ENCODE measurements around the gene MRPL14.

Gene MRPL14

DNA sequence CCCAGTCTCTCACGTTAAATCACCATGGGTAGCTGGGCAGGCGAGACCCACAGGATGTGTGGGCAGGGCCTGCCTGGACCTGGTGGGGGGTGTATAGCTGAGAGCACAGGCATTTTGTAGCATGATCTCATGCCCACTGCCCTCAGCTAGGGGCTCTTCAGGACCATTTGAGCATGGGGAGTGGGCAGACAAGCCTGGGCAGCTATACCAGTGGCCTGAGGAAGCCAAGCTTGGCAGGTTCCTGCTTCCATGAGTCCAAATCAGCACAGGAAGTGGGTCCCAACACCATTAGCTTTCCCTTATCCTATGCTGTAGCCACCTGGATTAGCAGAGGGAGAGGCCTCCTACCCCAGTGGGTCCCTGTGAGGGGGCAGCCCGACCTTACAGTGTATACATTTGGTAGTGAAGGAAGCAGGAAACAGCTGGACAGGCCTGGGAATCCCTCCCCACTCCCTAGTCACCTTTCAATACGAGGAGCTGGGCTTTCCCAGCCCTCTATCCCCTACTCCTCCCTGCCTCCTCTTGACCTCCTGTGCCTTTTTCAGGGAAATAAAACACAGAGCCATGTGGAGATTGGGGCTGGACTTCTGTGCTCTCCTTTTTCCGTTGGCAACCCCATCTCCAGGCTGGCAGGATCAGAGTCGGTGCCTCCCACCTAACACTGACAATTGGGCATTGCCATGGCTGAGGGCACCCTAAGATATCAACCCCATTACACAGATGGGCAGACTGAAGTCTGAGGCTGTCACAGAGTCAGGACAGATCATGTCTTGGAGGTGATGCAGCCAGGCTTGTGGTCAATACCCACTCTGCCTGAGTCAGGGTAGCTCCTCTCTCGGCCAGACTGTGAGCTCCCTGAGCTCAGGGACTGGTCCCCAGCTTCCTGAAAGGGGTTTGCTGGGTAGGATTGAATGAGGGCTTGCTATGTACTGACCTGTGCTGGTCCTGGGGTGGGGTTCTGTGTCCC is 59.8 kb downstream of the MRPL14 start:
- no peak for DNase-seq

DNA sequence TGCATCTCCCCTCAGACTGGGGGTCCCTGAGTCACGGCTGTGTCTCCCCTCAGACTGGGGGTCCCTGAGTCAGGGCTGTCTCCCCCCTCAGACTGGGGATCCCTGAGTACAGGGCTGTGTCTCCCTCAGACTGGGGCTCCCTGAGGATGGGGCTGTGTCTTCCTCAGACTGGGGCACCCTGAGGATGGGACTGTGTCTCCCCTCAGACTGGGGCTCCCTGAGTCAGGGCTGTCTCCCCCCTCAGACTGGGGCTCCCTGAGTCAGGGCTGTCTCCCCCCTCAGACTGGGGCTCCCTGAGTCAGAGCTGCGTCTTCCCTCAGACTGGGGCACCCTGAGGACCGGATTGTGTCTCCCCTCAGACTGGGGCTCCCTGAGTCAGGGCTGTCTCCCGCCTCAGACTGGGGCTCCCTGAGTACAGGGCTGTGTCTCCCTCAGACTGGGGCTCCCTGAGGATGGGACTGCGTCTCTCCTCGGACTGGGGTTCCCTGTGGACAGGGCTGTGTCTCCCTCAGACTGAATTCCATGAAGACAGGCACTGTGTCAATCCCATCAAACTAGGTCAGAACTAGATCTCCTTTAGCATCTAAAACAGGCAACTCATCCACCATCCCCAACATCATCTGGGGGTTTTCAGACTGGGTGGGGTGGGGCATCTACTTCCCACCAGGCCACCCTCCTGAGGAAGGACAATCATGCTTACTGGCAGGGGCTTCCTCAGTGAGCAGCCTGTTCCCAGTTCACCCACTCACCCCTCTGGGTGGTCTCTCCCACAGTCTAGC is 60.7 kb downstream of the MRPL14 start:
- DNase-seq: no peak

GRCh38 chr6:44065443-44066140 is 61.7 kb downstream of the MRPL14 start:
- no peak for DNase-seq

GRCh38 chr6:44064948-44065272 is 62.3 kb downstream of the MRPL14 start:
- no peak for DNase-seq

- DNase-seq: no peak
These were observed 62.9 kb downstream of the MRPL14 start for GRCh38 chr6:44064089-44064947.

DNA sequence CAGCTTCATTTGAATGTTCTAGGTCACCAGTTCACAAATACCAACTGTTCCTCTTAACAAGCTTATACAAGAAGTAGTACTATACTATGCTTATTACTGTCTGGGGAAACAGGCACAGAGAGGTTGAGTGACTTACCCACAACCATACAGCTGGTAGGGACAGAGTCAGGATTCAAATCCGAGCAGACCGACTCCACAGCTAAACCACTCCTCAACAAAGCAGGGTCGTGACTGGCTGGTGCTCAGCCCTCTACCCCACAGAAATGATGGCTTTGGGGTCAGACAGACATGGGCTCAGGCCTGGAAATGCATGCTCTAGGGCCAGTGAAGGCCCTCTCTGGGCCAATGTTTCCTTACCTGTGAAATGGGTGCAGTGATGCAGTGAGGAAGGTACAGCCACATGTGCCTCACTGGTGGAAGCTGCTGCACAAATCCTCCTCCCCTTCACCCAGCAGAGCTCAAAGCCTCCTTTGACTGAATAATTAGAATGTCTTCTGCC is 63.6 kb downstream of the MRPL14 start:
- no peak for DNase-seq

Data from amygdala (tissue), 56 donors.